NCI-H146 treated with DMSO at 0.1 percent for 48 hours (cell line): ENCODE measurements around the gene REEP3.

Experiments
- DNase-seq: peaks from one replicate; lab custom pipeline; 2025; ENCODE audit not compliant: unreplicated experiment; lab: John Stamatoyannopoulos, UW

The REEP3 gene

DNA sequence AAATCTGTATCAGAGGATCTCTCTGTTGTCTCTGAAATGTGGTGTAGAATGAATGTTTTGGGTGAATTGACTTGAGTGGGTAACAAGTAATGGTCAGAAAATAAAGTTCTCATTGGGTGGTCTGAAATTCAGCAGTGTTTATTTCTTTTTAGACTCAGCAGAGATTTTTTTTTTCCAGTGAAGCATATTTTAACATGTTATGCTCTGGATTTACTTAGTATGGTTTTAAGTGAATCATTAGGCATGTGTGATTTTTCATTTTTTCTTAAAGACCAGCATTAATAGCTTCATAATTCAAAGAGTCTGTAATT lies 63.5 kb downstream of the REEP3 start:
- no peak for DNase-seq

DNA sequence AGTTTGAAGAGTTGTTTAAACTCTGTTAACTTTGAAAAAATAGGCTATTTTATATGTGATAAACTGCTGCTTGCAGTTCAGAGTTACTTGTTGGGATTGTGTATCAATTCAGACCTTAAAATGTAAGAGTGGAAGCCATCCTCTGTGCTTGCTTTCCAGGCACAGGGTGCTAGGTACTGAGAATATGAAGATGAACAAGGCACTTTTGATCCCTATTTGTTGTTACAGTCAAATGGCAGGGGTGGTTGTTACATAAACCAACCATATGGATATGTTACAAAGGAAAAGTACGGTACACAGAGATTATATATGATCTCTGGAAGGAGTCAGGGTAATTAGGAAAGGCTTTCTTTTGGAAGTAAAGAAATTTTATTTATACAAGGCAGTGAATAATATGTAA lies 63.8 kb downstream of the REEP3 start:
- no peak for DNase-seq

DNA sequence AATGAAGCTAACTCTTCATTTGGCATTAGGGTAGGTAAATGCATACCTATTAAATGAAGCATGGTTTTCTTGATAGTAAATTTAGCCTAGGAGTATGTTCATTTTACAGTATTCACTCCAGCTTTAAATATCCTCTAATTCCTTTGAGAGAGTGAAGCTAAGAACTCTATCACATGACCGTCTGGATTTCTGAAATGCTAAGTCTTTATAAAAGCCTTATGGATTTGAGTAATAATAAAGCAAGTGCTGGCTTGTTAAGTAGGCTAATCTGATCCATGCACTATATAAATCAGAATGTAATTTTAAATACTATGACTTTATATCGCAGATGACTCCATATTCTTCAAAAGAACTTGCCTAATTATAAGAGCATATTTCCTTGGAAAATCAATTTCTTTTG lies 64.8 kb downstream of the REEP3 start:
- no peak for DNase-seq

DNA sequence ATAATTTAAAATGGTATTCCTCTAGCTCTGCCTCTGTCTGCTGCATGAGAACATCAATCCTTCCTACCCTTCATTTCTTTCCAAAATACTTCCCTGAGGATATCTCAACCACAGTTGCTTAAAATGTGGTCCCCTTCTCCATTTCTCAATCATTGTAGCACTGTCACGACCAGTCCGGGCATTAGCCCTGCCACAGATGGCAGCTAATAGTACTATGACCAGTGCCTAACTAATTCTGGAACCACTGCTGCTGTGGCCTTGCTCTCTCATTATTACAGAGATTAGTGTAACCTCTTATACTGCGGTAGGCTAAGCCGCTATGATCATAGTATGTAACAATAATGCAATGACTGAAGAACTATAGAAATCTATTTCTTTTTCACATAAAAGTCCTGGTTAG lies 66.0 kb downstream of the REEP3 start:
- DNase-seq: no peak

DNA sequence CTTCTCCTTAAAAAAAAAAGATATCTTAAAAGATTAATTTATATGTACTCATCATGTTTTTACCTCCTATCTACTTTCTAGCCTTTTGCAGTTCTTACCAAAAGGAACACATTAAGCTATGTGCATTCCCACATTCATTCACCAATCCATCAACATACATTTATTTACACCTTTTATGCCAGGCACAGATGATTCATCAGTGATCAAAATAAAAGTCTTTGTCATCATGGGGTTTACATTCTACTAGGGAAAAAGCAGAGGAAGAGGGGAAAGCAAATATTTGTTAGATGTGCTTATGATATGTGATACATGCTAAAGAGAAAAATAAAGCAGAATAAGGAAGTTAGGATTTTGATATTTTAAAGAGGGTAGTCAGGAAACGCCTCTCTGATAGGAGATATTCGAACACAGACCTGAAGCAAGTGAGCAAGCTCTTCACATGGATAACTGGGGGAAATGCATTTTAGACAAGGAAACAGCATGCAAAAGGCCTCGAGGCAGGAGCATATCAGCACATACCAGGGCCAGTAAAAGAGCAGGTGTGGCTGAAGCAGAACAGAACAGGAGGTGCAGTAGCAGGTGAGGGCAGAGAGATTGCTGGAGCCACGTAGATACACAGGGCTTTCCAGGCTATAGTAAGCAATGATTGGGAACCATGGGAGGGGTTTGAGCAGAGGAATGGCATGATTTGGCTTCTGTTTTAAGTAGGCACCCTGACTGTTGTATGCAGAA lies 67.4 kb downstream of the REEP3 start:
- DNase-seq: peak; percentile 61

DNA sequence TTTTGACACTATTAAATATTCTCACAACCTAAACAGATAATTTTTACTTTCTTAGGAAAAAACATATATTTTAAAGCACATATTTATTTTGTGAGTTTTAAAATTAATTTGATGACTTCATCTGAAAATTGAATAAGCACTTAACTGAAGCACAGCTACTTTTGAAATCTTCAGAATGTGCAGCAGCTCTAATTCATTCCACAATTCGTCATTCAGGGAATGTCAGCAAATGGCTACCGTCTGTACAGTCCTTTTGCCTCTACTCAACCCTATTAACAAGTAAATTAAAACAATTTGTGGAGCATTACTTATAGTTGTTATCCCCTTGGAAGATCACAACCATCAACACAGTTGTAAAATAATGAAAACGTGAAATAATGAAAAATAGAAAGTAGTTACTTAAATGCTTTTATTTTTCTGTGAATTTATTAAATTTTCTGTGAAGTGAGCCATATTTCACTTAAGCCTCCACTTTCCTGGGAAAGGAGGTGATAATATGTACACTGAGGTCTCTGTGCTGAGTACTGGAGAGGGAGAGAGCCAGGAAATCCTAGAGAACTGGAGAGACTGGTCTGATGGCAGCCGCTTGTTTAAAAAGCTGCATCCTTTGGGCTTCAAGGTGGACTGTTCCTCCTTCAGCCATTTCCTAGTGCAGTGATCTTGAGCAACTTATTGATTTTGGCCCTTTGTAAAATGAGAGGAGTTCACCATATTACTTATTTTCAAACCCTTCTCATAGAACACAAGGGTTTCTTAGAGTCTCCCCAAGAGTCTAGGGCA lies 70.6 kb downstream of the REEP3 start:
- DNase-seq: no peak

DNA sequence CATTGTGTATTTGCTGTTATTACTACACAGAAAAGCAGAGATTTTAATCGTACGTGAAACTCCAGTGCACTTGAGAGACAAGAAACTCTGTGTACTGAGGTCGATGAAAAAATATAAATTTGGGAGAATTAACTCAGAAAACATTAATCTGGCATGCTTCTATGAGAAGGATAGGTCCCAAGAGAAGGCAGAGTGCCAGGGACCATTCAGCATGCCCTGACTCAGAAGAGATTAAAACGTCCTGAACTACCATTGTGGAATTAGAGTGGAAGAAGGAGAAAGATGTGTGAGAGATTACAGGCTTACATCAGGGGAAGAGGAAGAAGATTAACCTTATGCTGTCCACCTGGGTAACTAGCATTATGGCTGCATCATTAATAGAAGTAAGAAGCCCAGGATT lies 72.4 kb downstream of the REEP3 start:
- no peak for DNase-seq

DNA sequence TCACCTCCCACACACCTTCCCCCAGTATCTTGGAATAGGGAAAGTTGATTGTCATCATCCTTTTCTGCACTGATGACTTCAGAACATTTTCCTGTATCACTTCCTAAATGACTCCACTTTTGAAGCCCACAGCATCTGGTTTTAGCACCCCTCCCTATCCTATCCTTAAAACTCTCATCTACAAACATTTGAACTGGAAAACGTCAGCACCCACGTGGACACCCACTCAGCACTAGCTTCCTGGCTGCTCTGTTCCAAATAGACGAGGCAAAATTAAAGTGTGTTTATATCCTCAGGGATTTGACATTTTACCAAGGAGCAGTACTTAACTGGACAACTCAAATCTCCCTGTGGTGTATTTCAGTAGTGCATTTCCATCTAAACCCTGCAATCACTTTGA lies 73.9 kb downstream of the REEP3 start:
- no peak for DNase-seq

DNA sequence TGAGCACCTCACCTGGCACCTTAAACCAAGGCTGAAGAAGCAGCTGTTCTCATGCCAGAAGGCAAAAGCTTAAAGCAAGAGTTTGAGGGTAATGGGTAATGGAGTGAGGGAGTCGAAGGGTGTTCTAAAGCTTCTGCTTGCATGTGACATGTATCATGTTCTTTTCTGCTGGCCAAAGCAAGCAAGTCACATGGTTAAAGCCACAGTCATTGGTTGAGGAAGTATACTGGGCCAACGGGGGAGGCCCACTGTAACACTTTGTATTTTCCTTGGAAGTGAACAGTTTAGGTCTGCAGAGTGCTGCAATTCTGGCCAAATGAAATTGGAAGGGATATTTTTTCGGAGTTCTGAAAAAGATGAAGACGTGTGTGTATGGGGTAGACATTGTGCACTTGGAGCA lies 75.7 kb downstream of the REEP3 start:
- DNase-seq: no peak

DNA sequence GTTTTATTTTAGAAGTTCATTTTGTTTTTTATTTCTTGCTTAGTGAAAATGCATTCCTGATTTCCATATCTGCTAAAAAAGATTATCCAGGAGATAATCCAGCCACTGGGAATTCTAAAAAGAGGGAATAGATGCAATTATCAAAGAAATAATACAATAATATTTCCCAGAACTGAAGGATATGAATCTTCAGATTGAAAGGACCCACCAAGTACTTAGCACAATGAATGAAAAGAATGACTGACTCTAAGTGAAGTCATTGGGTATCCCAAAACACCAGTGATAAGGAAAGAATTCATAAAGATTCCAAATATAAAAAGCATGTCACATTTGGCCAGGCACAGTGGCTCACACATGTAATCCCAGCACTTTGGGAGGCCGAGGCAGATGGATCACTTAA lies 79.3 kb downstream of the REEP3 start:
- no peak for DNase-seq

DNA sequence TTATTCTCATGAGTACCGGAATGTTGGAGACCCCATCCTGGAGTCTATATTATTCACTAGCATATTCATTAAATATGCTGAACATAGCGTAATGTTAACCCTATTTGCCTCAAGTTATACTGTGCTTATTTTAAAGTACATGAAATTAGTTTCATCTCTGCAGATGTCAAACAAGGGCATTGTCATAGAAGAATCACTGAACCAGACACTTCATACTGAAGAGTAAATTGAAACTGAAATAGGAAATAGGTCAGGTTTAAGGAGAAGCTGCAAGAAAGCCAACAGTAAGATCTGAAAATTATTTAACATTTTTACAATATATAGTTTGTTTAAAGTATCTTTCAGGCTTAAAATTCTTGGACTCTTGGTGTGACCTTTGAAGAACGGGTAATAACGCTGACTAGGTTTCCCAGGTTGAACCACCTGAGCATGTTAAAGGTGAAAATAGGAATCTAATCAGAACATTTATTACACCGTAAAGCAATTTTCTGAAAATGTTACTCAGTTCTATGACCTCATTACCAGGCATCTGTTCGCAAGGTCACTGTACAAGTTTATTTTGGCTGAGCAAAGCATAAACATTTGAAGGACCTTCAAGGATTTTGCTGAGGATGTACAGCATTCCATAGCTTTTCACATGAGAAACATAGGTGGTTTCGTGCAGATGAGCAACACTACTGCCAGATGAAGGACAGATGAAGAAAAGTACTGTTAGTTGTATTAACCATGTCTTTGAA lies 82.7 kb downstream of the REEP3 start:
- DNase-seq: no peak

DNA sequence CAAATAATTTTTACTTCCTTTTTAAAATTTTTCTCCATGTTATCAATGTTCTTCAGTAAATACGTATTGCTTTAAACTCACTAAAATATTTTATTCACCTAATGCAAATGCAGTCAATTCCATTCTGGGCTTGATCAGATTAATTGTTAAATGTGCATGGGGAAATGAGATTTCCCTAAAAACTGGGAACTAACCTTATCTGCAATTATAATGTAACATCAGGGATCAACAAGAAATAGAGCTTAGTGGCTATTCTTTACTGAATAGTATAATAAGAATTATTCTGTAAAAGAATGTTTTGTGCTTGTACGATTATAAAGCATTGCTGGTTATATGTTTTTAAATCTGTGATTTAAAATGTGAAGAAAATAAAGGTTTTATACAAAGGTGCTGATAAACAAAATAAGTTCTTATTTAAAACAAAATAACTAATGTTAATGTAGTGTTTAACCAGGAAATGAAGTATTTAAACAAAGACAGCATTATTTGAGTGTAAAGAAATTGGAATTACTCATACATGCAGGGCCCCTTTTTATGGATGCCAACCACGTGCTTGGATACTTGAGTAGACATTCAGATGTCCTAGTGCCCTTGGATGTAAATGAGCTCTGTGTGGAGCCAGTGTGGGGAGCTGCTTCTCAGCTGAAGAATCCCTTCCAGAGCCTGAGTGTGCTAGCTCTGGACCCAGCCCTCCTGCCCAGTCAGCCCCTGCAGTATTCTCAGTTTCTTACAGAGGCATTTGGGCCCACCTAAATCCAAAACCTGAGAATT lies 84.2 kb downstream of the REEP3 start:
- no peak for DNase-seq

DNA sequence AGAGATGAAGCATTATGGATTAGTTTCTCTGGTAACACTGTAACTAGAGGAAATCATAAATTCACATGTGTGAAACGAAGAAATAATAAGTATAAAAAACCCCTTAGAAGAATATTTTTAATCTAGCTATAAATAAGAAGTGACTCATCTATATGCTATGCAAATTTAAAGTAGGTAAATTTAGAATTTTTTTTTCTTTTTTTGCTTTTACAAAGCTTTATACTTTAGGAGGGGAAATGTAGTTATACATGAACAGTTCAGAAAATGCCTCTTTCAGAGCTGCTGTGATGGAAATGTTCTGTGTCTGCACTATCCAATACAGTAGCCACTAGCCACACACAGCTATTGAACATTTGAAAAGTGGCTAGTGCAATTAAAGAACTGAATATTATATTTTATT lies 87.3 kb downstream of the REEP3 start:
- no peak for DNase-seq

DNA sequence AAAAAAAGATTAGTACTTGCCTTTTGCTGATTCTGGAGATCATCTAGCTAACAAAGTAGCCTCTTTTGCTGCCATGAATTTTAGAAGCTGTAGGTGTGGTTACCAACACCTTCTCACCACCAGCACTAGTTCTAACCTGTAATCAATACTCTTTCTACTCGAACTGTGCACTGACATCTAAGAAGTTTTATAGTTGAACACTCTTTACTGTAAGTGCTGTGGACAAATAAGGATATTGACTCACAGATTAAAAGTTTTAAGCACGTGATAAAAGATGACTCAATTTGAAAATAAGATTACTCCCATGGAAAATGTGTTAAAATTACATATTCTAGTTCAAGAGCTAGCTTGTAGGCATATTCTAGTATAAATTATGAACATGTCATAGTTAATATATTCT lies 89.9 kb downstream of the REEP3 start:
- no peak for DNase-seq

DNA sequence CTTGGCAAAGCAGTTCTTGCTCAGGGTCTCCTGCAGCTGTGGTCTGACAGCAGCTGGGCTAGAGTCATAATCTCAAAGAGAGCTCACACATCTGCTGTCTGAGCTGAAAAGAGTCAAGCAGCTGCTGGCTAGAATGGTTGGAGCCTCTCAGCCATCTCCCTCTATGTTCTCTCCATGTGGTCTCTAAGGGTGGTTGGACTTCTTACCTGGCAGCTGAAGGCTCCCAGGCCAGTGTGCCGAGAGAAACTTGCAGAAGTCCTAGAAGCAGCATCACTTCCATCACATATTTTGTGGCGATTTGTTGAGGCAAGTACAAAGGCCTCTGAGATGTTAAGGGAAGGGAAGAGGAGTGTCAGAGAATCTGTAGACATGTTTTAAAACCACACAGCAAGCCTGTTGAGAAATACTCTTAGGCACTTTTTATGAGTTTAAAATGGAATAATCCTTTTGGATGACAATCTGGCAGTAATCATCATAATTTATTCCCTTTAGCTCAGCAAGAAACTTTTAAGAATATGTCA lies 93.2 kb downstream of the REEP3 start:
- DNase-seq: no peak

DNA sequence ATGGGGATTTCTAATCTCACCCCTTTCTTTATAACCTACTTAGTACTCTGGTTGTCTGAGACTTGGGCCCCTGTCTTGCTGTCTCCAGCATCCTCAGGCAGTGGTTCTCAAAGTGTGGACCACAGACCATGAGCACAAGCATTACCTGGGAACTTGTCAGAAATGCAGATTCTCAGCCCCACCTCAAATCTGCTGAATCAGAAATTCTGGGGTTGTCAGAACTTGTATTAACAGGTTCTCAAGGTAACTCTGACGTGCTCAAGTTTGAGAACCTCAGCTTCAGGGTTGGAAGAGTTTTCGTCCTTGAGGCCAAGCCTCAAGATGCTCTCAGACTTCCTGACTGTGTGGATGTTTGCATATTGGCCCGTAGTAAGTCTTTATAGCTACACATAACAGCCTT lies 97.4 kb downstream of the REEP3 start:
- no peak for DNase-seq

DNA sequence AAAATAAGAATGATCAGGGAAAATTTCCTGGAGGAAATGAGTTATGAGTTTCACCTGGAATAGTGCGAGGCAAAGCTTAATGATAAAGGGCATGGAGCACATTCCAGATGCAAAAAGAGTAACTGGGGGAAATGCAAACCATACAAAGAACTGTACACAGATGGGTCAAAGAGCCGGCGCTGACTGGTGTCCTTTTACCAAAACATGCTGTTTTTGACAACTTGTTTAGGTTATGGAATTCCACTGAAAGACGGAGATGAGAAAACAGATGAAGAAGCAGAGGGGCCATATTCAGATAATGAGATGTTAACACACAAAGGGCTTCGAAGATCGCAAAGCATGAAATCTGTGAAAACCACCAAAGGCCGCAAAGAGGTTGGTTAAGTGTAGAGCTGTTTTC lies 98.2 kb downstream of the REEP3 start:
- no peak for DNase-seq

DNA sequence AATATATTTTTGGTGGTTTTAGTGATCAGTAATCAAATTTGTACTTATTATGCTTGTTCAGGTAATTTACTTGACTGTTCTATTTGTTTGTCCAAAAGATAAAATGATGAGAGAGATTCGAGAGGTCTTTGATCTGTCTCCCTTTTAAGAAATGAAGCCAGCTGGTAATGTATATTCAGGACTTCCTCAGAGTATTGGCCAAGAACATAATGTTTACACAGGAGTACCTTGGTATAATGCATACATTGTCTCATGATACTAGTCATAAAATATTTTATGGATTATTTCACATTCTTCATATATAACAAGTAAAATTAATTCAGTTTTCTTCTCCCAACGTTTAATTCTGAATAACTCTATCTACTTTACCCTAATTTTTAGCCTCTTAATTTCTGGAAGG lies 100.9 kb downstream of the REEP3 start:
- no peak for DNase-seq

DNA sequence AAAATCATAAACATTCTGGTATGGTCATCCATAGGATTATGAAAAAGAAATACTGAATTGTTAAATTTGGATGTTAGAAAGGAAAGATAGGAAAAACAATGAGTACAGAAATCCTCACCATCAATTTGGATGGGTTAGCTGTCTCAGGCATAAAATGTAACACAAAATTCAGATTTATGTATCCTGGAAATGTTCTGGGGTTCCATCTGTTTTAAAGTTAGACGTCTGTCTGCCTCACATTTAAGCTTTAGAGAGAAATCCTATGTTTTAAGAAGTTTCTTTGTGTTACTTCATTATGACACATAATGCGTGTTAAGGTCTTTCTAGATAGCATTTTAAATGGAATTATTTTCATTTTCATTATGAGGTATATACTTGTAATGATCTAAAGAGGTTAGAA lies 103.5 kb downstream of the REEP3 start:
- DNase-seq: no peak

DNA sequence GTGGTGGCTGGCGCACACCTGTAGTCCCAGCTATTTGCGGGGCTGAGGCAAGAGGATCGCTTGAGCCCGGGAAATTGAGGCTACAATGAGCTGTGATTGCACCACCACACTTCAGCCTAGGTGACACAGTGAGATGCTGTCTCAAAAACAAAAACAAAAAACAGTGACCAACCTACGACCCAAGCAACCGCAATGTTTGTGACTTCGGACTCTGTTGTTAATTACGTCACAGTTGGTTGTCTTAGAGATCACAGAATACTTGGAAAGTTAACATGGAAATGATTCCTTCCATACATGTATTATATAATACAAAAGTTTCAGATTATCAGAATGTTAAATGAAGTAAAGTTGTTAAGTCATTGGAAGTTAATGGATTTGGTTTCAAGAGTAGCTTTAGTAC lies 106.2 kb downstream of the REEP3 start:
- no peak for DNase-seq

DNA sequence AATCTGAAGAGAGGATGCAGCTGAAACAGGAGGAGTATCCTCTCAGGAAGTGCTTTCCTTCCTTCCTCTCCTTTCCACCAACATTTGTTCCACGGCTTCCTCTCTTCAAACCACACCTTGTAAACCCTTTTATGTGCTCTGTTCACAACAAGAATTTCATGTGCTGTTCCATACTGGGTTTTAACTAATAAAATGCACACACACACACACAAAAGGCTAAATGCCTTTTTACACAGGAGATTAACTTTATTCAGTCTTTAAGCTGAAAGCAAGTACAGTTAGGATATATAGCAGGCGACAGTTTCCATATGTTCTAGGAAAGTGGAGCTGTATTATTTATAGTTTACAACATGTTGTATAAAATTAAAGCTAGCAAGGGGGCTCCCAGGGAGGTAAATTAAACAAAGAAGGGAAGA lies 106.7 kb downstream of the REEP3 start:
- DNase-seq: no peak
